ENCODE results near the gene SPATA31A3.
"Not testable (repeated sequence)": the region's sequence is repeated elsewhere in the genome, so short reads cannot be mapped to it uniquely, and the experiment has no call there.

SPATA31A3 gene

DNA sequence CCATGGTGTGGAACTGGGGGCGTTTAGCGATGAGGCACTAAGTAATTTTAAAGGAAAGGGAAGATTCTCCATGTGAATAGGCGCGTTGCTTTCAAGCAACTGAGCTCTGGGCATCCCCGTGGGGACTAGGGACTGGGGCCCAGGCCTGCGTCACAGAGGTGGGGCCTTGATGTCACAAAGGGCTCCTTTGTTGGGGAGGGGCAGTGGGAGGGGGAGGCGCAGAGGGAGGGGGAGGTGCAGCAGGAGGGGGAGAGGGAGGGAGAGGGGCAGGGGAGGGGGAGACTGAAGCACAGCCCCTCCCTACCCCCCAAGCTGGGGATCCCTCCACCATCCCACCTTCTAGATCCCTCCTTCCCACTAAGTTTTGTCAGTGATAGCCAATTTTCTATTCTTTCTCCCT, at the start of gene SPATA31A3:
Gene SPATA31A3 (minus strand): TSS at position 101 of the 400 bp plus-strand sequence. CDS start 29 bp downstream, at position 72.
- H3K27ac ChIP-seq; H3K36me3 ChIP-seq; H3K27me3 ChIP-seq (ENCODE audit: insufficient read depth, low read depth, severe bottlenecking); DNase-seq; H3K9me3 ChIP-seq (ENCODE audit: severe bottlenecking); H3K4me3 ChIP-seq (ENCODE audit: low read depth, low read length): not testable (repeated sequence)

DNA sequence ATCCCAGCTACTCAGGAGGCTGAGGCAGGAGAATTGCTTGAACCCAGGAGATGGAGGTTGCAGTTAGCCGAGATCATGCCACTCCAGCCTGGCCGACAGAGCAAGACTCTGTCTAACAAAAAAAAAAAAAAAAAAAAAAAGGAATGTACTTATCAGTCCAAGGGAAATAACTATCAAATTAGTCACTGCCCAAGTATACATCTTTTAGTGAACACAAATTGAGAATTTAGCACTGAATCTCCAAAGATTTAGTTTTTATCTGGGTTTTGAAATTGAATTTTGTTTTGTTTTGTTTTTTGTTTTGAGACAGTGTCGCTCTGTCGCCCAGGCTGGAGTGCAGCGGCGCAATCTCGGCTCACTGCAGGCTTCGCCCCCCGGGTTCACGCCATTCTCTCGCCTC, 39.8 kb downstream of the SPATA31A3 start:
- not testable (repeated sequence) for DNase-seq; H3K27ac ChIP-seq; H3K4me3 ChIP-seq (ENCODE audit: low read depth, low read length); H3K27me3 ChIP-seq (ENCODE audit: insufficient read depth, low read depth, severe bottlenecking); H3K9me3 ChIP-seq (ENCODE audit: severe bottlenecking); H3K36me3 ChIP-seq

DNA sequence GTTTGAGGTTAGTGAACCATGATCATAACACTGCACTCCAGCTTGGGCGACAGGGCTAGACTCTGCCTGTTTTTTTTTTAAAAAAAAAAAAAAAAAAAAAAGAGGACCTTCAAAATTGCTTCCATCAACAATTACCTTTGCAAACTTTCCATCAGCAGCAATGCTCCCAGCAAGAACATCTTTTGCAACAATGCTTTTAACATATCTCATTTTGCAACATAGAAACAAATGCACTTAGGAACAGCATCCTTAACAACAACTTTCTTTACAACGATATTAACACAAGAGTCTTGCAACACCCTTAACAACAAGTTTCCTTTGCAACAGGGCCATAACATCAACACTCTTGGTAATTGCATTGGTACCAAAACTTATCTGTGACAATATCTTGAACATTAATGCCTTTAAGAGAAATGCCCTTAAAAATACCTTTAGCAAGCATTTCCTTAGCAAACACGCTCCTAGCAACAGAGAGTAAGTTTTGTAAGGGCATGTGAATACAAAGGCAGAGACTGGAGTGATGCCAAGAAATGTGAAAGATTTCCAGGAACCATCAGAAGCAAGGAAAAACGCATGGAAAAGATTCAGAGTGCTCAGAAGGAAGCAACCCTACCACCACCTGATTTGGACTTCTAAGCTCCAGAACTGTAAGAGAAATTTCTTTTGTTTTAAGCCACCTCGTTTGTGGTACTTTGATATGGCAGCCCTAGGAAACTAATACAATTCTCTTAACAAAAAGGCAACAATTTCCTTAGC, 49.8 kb downstream of the SPATA31A3 start:
- not testable (repeated sequence) for H3K36me3 ChIP-seq; H3K27me3 ChIP-seq (ENCODE audit: insufficient read depth, low read depth, severe bottlenecking); H3K9me3 ChIP-seq (ENCODE audit: severe bottlenecking); H3K27ac ChIP-seq; DNase-seq; H3K4me3 ChIP-seq (ENCODE audit: low read depth, low read length)

DNA sequence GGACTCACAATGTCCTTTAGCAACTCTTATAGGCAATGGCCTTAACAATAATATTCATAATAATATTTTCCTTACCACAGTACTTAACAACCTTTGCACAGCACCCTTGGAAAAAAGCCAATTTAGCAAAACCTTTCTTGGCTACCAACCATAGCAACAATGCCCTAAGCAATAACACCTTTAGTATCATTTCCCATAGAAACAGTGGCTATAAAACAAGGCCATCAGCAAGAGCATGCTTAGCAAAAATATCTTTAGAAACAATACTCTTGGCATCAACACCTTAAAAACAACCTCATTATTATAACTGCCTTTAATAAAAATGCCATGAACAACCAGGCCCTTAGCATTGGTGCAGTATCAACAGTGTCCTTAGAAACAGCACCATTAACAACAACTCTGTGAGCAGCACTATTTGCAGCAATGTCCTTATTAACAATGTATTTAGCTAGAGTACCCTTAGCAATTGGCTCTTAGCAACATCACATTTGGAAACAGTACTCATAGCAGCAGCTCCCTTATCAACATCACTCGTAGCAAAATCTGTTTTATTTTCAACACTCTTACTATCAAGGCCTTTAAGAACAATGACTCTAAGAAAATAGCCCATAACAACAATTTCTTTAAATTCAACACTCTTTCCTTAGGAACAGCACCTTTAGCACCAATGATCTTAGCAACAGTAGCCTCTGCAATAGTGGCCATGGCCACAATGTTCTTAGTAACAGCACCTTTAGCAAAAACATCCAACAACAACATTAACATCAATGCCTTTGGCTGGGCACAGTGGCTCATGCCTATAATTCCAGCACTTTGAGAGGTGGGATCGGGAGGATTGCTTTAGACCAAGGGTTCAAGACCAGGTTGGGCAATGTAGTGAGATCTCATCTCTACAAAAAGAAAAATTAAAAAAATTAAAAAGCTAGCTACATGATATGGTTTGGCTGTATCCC, 52.2 kb downstream of the SPATA31A3 start:
- not testable (repeated sequence) for DNase-seq; H3K36me3 ChIP-seq; H3K9me3 ChIP-seq (ENCODE audit: severe bottlenecking); H3K27me3 ChIP-seq (ENCODE audit: insufficient read depth, low read depth, severe bottlenecking); H3K4me3 ChIP-seq (ENCODE audit: low read depth, low read length); H3K27ac ChIP-seq

DNA sequence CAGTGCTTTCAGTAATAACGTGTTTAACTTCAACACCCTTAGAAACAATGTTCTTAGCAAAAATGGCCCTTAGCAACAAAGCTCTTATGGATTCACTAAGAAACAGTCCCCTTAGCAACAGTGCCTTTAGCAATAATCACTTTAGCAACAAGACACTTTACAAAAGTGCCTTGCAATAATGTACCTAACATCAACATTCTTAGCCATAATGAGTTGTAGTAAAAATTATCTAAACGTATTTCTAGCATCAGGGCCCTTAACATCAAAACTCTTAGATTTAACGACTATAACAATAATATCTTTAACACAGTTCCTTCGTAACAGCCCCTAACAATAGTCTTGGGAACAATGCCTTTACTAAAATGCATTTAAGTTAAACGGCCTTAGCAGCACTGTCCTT, 54.0 kb downstream of the SPATA31A3 start:
- not testable (repeated sequence) for H3K27me3 ChIP-seq (ENCODE audit: insufficient read depth, low read depth, severe bottlenecking); DNase-seq; H3K9me3 ChIP-seq (ENCODE audit: severe bottlenecking); H3K27ac ChIP-seq; H3K4me3 ChIP-seq (ENCODE audit: low read depth, low read length); H3K36me3 ChIP-seq

DNA sequence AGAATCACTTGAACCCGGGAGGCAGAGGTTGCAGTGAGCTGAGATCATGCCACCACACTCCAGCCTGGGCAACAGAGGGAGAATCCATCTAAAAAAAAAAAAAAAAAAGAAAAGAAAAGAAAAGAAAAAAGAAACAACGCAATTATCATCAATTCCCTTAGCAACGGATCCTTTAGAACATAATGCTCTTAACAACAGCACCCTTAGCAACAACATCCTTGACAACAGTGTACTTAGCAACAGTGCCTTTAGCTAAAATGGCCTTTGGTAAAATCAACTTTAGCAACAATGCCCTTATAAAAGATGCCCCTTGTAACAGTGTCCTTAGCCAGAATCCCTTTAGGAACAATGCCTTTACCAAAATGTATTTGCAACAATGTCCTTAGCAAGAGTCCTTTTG, 54.7 kb downstream of the SPATA31A3 start:
- not testable (repeated sequence) for DNase-seq; H3K36me3 ChIP-seq; H3K4me3 ChIP-seq (ENCODE audit: low read depth, low read length); H3K27me3 ChIP-seq (ENCODE audit: insufficient read depth, low read depth, severe bottlenecking); H3K27ac ChIP-seq; H3K9me3 ChIP-seq (ENCODE audit: severe bottlenecking)
